ENCODE measurements around the gene PSME3.

The PSME3 gene, protein sequence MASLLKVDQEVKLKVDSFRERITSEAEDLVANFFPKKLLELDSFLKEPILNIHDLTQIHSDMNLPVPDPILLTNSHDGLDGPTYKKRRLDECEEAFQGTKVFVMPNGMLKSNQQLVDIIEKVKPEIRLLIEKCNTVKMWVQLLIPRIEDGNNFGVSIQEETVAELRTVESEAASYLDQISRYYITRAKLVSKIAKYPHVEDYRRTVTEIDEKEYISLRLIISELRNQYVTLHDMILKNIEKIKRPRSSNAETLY

DNA sequence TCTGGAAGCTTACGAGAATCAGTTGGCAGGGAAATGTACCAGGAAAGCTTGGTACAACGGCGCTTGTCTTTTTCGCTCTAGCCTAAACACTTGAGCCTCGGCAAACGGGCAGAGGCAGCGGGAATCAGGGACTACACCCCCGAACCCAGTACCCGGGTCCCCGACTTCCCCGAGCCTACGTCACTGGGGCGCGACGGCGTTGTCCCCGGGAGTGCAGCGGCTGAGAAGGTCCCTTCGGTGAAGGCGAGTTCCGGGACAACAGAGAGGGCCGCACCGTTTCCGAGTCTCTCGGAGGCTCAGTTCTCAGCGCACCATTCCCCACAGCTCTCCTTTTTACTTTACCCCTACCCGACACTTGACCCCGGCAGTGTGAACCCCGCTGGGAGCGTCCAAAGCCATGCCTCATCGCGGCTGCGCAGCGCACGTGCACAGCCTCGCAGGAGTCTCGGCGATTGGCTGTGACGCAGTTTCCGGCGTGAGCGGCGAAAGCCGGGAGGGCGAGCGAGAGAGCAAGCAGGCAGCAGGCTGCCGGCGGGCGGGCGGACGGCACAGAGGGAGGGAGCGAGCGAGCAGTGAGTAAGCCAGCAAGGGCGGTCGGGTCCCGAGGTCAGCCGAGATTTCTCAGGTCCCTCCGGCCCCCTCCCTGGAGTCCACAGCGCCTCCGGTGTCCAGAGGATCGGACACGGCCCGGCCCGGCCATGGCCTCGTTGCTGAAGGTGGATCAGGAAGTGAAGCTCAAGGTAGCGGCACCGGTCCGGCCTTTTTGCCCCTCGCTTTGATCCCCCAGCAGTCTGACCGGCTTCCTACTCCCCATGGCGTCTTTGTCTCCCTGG lies at the start of gene PSME3:
PSME3 (plus strand) TSS at position 464 of the 833 bp plus-strand sequence; CDS start at position 699, 235 bp downstream.
- peak; percentile 83 for DNase-seq

DNA sequence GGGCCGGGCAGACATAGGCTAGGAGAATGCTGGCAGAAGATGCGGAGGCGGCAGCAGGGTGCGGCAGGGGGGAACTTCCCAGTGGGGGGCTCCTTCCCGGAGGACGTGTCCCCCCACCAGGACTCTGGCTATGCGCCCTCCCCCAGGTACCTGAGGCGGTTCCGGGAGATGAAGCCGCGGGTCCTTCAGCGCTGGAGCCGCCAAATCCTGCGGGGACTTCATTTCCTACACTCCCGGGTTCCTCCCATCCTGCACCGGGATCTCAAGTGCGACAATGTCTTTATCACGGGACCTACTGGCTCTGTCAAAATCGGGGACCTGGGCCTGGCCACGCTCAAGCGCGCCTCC lies 49.4 kb upstream of the PSME3 start:
- no peak for DNase-seq

- no peak for DNase-seq
These were observed 48.8 kb upstream of the PSME3 start for GRCh38 chr17:42784409-42784808.

GRCh38 chr17:42784811-42785592 lies 48.2 kb upstream of the PSME3 start:
- no peak for DNase-seq

DNA sequence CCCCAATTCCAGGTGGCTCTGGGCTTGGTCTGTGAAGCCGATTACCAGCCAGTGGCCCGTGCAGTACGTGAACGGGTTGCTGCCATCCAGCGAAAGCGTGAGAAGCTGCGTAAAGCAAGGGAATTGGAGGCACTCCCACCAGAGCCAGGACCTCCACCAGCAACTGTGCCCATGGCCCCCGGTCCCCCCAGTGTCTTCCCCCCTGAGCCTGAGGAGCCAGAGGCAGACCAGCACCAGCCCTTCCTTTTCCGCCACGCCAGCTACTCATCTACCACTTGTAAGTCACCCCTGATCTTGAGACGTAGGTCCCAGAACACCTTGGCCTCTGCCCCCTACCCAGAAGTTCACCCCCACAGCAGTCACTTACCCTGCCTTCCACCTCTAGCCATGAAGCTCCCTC lies 45.9 kb upstream of the PSME3 start:
- DNase-seq, result no peak

GRCh38 chr17:42791948-42792347 lies 41.2 kb upstream of the PSME3 start:
- no peak for DNase-seq

DNA sequence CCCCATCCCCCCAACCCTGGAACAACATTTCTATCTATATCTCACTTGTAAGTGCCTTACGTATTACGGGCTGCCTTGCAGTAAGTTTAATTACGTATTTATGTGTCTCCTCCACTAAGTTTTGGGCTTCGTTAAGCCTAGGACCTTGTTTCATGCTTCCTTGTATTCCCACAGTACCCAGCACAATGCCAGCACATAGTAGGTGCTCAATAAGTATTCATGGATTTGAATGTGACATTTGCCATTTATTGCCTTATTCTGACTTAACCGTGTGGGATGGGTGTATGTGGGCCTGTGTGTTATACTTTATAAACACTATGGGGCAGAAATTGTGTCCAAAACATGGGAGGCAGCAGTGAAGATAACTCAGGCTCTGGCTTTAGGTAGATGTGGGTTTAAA lies 40.7 kb upstream of the PSME3 start:
- no peak for DNase-seq

GRCh38 chr17:42795061-42795460 lies 38.1 kb upstream of the PSME3 start:
- no peak for DNase-seq

DNA sequence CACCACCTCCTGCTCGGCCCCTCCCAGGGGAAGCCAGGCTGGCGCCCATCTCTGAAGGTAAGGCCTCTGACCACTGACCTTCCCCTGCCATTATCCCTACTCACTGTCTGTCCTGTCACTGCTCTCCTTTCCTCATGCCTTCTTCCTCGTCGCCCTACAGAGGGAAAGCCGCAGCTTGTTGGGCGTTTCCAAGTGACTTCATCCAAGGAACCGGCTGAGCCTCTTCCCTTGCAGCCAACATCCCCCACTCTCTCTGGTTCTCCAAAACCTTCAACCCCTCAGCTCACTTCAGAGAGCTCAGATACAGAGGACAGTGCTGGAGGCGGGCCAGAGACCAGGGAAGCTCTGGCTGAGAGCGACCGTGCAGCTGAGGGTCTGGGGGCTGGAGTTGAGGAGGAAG lies 37.7 kb upstream of the PSME3 start:
- no peak for DNase-seq

- no peak for DNase-seq
These were observed 37.0 kb upstream of the PSME3 start for GRCh38 chr17:42796066-42796758.

GRCh38 chr17:42797067-42798007 lies 35.9 kb upstream of the PSME3 start:
- DNase-seq, result no peak

GRCh38 chr17:42798011-42798382 lies 35.2 kb upstream of the PSME3 start:
- DNase-seq, result no peak

DNA sequence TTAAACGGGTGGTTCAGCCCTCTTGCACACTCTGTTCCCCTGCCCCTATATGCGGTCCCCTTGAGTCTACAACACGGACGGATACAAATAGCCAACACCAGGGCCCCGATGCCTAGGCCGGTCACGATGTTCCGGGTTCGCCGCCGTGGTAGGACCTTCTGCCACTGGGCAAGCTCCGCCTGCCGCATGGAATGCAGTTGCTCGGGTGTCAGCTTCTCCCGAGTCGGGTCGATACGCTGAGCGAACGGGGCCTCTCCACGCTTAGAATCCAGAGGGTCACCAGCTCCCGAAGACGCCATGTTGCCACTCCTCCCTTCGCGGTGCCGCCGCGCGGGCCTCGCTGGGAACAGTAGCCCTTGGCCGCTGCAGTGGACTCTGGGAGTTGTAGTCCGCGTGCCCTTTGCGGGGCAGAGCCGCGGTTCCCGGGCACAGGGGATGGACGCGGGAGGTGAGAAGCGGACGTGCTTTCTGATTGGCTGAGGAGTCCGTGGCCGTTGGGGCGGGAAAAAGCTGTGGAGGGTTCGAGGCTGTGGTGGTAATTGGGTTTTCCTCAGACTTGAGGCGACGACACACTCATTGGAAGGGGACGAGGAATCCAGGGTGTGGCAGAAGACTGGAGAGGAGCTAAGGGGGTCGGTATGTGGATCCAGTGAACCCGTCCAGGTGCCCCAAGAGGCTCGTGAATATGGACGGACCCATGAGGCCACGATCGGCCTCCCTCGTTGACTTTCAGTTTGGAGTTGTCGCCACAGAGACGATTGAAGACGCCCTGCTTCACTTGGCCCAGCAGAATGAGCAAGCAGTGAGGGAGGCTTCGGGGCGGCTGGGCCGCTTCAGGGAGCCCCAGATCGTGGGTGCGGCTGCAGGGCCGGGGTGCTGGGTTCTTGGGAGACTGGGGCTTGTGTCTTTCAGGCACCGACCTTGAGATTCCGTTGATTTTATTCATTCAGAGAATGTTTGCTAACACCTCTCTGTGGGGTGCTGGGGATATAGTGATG lies 34.5 kb upstream of the PSME3 start, which contains the start of the genes CNTD1 and COA3:
CNTD1 (plus strand) TSS at position 479 of the 998 bp plus-strand sequence; CDS start at position 686, 207 bp downstream.
COA3 (minus strand) TSS at position 322 of the 998 bp plus-strand sequence; CDS start at position 299, 23 bp downstream.
- DNase-seq, result peak; percentile 65

- no peak for DNase-seq
These were observed 29.9 kb upstream of the PSME3 start for GRCh38 chr17:42803074-42803883.

DNA sequence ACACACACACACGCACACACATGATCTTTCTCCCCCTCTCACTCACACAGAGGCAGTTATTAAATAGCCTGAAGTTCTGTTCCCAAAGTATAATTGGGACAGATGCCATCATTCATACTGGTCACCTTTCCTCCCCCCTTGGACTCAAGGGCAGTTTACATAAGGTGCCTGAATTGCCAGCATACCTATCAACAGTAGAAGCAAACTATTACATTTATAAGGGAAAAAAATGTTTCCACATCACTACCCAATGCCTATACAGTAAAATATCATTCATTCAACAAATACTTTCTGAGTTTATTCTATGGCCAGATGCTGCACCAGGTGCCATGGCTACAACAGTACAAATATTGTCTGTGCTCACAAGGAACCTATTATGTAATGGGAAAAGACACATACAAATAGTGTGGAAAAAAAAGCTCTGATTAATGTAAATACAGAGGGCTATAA lies 28.3 kb upstream of the PSME3 start:
- no peak for DNase-seq

DNA sequence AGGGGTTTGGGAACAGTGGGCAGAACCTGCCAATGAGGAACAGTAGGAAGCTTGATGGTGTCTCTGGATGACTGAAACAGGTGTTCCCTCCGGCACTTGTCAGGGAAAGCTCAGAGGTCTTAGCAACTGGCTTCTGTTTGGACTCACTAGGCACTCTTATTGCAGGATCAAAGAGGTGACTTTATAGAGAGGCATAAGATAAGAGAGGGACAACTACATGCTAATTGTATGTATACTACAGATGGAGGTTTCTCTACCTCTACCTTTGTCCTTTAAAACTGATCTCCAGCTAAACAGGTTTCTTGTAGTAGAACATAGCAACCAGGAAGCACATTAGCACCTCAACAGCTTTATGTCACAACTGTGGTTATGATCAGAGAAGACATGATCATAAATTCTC lies 26.9 kb upstream of the PSME3 start:
- no peak for DNase-seq

- DNase-seq, result no peak
These were observed 23.9 kb upstream of the PSME3 start for GRCh38 chr17:42809250-42809649.

DNA sequence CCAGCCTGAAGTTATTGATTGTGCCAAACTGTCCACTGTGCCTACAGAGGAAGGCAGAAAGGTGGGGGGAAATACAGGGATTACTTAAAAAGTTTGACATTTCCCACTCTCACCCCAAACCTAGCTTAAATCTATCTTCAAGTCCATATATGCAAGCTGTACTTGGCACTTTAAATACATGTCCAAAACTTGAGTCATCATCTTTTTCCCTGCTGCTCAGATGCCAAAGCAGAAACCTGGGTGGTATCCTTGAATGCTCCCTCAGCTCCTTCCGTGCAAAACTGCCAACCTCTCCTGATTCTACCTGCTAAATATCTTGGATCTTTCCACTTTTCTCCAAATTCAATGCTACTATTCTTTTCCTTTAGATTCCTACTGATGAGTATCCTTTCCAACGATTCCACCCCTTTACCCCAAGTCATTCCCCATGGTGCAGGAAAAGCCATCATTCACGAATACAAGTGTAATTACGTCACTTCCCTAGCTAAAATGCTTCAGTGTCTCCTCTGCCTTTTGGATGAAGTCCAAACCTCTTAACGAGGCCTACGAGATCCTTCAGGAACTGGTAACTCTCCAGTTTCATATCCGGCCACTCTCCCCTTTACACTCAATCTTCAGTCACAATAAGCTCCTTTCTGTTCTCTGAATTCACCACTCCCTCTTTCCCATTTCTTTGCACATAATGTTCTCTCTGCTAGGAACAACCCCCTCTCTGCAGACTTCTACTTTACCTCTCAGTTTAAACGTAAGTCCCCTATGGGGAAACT lies 18.4 kb upstream of the PSME3 start:
- no peak for DNase-seq

- DNase-seq, result no peak
These were observed 15.3 kb upstream of the PSME3 start for GRCh38 chr17:42817866-42818265.

All from activated effector memory CD4-positive, alpha-beta T cell treated with Interleukin-2 at 50 U/mL for 16 hours (primary cell).